Panc1 (cell line): Measurements from ENCODE around the gene KIAA0232. TPM values are rescaled to one million over a fixed set of nuclear protein-coding genes. Genes with fewer than 3 reads are reported as not detected.

Source experiments
- ATAC-seq: fragments of 200-7000 bp; cut with Tn5 transposase; 2 replicates; pipeline ENCODE4 v1.9.1; 2020; ENCODE audit warnings: mild to moderate bottlenecking, moderate library complexity
- BruUV-seq: library from RNA; stranded (reverse); fragments of 400-500 nt; replicated peaks from 2 replicates; lab custom pipeline; 2021; lab: Mats Ljungman, UMichigan
- CTCF ChIA-PET: fragments of 300-600 bp; sonication (Branson Sonifier 250); formaldehyde crosslinking; loops from one replicate; lab custom pipeline; 2022; ENCODE audit warnings: antibody characterized with exemption; lab: Charles Lee
- POLR2A ChIA-PET: fragments of 300-600 bp; sonication (Branson Sonifier 250); formaldehyde crosslinking; loops from one replicate; lab custom pipeline; 2022; ENCODE audit warnings: antibody characterized with exemption; lab: Charles Lee
- DNase-seq: peaks from one replicate; pipeline ENCODE4 v3.0.0-alpha.2; 2010; ENCODE audit warnings: low read depth, low spot score
- H3K27ac ChIP-seq: 2 replicates; pipeline ENCODE4 v1.5.1; 2011; ENCODE audit warnings: mild to moderate bottlenecking, low read length, inconsistent platforms
- H3K27me3 ChIP-seq: fragments of 200-500 bp; sonication (Bioruptor generic); 2 replicates; pipeline ENCODE4 v1.6.0; 2014; ENCODE audit warnings: low read length, inconsistent platforms; ENCODE audit not compliant: control insufficient read depth, insufficient read depth
- H3K36me3 ChIP-seq: fragments of 200-500 bp; sonication (Bioruptor generic); 2 replicates; pipeline ENCODE4 v1.5.1; 2014; ENCODE audit warnings: inconsistent platforms, mild to moderate bottlenecking, low read length, moderate library complexity; ENCODE audit not compliant: control insufficient read depth, insufficient read depth
- H3K4me1 ChIP-seq: 2 replicates; pipeline ENCODE4 v1.5.1; 2011; ENCODE audit warnings: inconsistent platforms, mild to moderate bottlenecking, low read length, moderate library complexity; ENCODE audit not compliant: control insufficient read depth, insufficient read depth
- H3K4me3 ChIP-seq, 2 experiments: 2 replicates each; pipeline ENCODE4 v1.5.1; 2011 to 2012; ENCODE audit warnings: low read depth in 2 of 2, low read length in 2 of 2, mild to moderate bottlenecking in 2 of 2, inconsistent platforms in 1 of 2, moderate library complexity in 1 of 2
- H3K9me3 ChIP-seq: fragments of 200-500 bp; sonication (Bioruptor generic); 2 replicates; pipeline ENCODE4 v1.5.1; 2014; ENCODE audit warnings: low read depth, mild to moderate bottlenecking, inconsistent platforms, low read length, moderate library complexity; ENCODE audit not compliant: control insufficient read depth, insufficient read depth
- CTCF ChIP-seq: fragments of 450-650 bp; IDR thresholded peaks from 2 replicates; pipeline ENCODE4 v1.5.1; 2017; ENCODE audit warnings: mild to moderate bottlenecking
- POLR2AphosphoS5 ChIP-seq: IDR thresholded peaks from 2 replicates; pipeline ENCODE4 v1.6.1; 2012; ENCODE audit warnings: mild to moderate bottlenecking, low read depth, low read length, moderate library complexity
- SIN3A ChIP-seq: IDR thresholded peaks from 2 replicates; pipeline ENCODE4 v1.6.1; 2012; ENCODE audit warnings: low read depth, mild to moderate bottlenecking, low read length, moderate library complexity, borderline replicate concordance; ENCODE audit not compliant: insufficient read depth
- TCF7L2 ChIP-seq: IDR thresholded peaks from 2 replicates; pipeline ENCODE4 v1.6.1; 2011; ENCODE audit warnings: mild to moderate bottlenecking, low read depth, low read length, inconsistent platforms
- in situ Hi-C: cut with HindIII; loops from 2 replicates; pipeline ENCODE4 v1.10.0; 2016; ENCODE audit warnings: low sequenced_read_pairs, low pct_unique_long_range_greater_than_20kb
- intact Hi-C: fragments of 100-400 bp; cut with micrococcal nuclease; formaldehyde crosslinking; loops from one replicate; pipeline ENCODE4 v1.10.0; 2022; ENCODE audit not compliant: unreplicated experiment
- total RNA-seq: library from RNA; stranded (reverse); gene quantifications from one replicate; pipeline ENCODE4 v1.2.1, GENCODE V29; 2021; ENCODE audit not compliant: unreplicated experiment
- TF ChIP-seq, protein P1 (sequence below), 2 experiments: IDR thresholded peaks; 2 replicates each; pipeline ENCODE4 v1.6.1; 2011 to 2012; ENCODE audit warnings: low read depth in 2 of 2, control low read depth in 1 of 2, low read length in 1 of 2, mild to moderate bottlenecking in 1 of 2, moderate library complexity in 1 of 2; ENCODE audit not compliant: insufficient read depth in 1 of 2

Gene KIAA0232
- total RNA-seq, 1 experiment from 2014 or later, result 20.2 TPM

GRCh38 chr4:6851962-6852361, 69.4 kb downstream of the KIAA0232 start:
- ATAC-seq (no peak), DNase-seq (no peak)
- intact Hi-C loops, result no loop called here
- ChIA-PET POLR2A (no interaction called here), CTCF (no interaction called here)
- in situ Hi-C loops, result no loop called here
- no peak overlapping the region for H3K27ac ChIP-seq
- H3K4me3 ChIP-seq, result no peak overlapping the region
- TF ChIP-seq TCF7L2, result no peak
- TF ChIP-seq SIN3A, result no peak
- H3K4me1 ChIP-seq, result no peaks in the 10 kb centered on the region; the same call in 1 of the 2 replicates
- H3K9me3 ChIP-seq, result peaks cover 10% of the 10 kb centered on the region; the same call in 1 of the 2 replicates
- no TSS peak for BruUV-seq
- H3K36me3 ChIP-seq, result peaks cover 3% of the 10 kb centered on the region; the same call in 1 of the 2 replicates
- H3K27me3 ChIP-seq, result no peaks in the 10 kb centered on the region

DNA sequence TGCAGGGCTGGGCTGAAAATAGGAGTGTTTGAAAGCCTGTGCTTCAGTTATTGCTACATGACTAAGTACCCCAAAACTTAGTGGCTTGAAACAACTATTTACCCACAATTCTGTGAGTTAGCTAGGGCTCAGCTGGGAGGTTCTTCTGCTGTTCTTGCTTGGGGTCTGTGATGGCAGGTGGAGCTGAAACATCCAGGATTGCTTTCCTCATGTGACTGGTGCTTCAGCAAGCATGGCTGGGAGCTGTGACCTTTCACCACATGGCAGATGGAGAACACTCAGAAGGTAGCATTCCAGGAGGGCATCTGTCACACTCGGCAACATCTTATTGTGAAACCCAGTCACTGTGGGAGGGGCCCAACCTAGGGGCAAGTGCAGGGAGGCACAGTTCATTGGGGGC, 70.1 kb downstream of the KIAA0232 start:
- H3K4me1 ChIP-seq, result no peaks in the 10 kb centered on the region; the same call in 1 of the 2 replicates
- ATAC-seq, result no peak
- no peak for DNase-seq
- H3K36me3 ChIP-seq, result peaks cover 5% of the 10 kb centered on the region; the same call in 1 of the 2 replicates
- peaks cover 10% of the 10 kb centered on the region; the same call in 1 of the 2 replicates for H3K9me3 ChIP-seq
- in situ Hi-C loops, result no loop called here
- TF ChIP-seq SIN3A (no peak), CTCF (no peak), POLR2AphosphoS5 (no peak), TCF7L2 (no peak)
- TF ChIP-seq, protein P1, sequence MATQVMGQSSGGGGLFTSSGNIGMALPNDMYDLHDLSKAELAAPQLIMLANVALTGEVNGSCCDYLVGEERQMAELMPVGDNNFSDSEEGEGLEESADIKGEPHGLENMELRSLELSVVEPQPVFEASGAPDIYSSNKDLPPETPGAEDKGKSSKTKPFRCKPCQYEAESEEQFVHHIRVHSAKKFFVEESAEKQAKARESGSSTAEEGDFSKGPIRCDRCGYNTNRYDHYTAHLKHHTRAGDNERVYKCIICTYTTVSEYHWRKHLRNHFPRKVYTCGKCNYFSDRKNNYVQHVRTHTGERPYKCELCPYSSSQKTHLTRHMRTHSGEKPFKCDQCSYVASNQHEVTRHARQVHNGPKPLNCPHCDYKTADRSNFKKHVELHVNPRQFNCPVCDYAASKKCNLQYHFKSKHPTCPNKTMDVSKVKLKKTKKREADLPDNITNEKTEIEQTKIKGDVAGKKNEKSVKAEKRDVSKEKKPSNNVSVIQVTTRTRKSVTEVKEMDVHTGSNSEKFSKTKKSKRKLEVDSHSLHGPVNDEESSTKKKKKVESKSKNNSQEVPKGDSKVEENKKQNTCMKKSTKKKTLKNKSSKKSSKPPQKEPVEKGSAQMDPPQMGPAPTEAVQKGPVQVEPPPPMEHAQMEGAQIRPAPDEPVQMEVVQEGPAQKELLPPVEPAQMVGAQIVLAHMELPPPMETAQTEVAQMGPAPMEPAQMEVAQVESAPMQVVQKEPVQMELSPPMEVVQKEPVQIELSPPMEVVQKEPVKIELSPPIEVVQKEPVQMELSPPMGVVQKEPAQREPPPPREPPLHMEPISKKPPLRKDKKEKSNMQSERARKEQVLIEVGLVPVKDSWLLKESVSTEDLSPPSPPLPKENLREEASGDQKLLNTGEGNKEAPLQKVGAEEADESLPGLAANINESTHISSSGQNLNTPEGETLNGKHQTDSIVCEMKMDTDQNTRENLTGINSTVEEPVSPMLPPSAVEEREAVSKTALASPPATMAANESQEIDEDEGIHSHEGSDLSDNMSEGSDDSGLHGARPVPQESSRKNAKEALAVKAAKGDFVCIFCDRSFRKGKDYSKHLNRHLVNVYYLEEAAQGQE (IDR thresholded peaks at IDR 0.05; ENCODE audit: insufficient read depth in 1 of 2, low read depth in 2 of 2, low read length in 1 of 2), result no peak
- H3K27ac ChIP-seq, result no peak overlapping the region
- POLR2A ChIA-PET, result no interaction called here
- no peak overlapping the region for H3K4me3 ChIP-seq
- CTCF ChIA-PET, result no interaction called here
- H3K27me3 ChIP-seq, result no peaks in the 10 kb centered on the region
- intact Hi-C loops, result no loop called here
- BruUV-seq, result no TSS peak

DNA sequence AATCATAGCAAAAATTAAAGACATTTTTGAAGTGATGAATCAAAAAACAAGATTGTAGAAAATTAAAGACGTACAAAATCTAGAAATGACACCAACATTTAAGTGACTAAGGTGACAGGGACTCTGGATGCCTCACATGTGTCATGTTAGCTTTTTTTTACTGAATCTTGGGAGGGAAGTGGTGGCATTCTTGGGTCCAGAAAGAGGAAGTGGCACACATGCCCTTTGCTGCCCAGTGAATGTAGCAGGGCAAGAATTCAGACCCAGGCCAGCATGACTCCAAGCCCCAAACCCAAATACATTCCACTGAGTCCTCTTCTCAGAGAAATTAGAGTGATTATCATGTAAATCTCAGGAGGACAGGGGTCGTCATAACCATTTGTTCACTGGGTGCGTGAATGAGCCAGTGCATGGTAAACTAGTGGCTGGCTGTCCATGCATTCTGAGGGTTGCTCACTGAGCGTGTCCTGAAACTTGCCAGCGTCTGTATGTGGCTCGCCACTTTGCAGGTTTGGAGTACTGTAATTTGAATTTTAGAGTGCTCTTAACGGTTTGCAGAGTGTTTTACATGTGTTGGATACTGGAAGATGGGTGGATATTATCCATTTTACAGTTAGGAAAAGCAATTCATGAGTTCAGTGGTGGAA, 71.7 kb downstream of the KIAA0232 start:
- DNase-seq (no peak), ATAC-seq (no peak)
- CTCF ChIA-PET, result no interaction called here
- POLR2A ChIA-PET, result no interaction called here
- no peak overlapping the region for H3K4me3 ChIP-seq
- no peak overlapping the region for H3K27ac ChIP-seq
- in situ Hi-C loops (no loop called here), intact Hi-C loops (no loop called here)
- peaks cover 5% of the 10 kb centered on the region for H3K36me3 ChIP-seq
- no TSS peak for BruUV-seq
- peaks cover 10% of the 10 kb centered on the region; the same call in 1 of the 2 replicates for H3K9me3 ChIP-seq
- no peaks in the 10 kb centered on the region; the same call in 1 of the 2 replicates for H3K4me1 ChIP-seq
- H3K27me3 ChIP-seq, result no peaks in the 10 kb centered on the region
- no peak for TF ChIP-seq SIN3A
- no peak for TF ChIP-seq TCF7L2
- TF ChIP-seq POLR2AphosphoS5, result no peak
- no peak for TF ChIP-seq CTCF
- TF ChIP-seq, protein P1 (IDR thresholded peaks at IDR 0.05; ENCODE audit: insufficient read depth in 1 of 2, low read depth in 2 of 2, low read length in 1 of 2), result no peak
